Epidermal melanocyte (primary cell): ENCODE results near the gene NPIPA1.
"Not testable (repeated sequence)": the region's sequence is repeated elsewhere in the genome, so short reads cannot be mapped to it uniquely, and the experiment has no call there.

Experiments
- DNase-seq: peaks from one replicate; pipeline ENCODE4 v3.0.0; 2011; ENCODE audit warnings: low spot score; ENCODE audit not compliant: insufficient read length

Gene NPIPA1

DNA sequence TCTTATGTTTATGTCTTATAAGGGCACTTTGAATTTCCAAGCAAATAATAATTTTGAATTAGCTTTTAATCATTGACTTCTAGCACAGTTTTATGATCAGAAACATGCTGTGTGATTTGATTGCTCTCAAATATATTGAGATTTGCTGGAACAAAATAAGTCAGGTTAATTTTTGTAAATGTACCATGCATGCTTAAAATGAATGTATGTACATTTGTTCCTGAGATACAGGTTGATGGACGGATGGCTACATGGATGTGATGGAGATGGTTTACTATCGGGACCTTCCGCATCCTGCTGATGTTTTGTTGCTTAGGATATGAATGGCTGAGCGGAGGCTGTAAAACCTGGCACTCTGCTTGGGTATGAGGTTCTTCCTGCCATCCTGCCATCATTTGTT lies at the start of gene NPIPA1:
Gene NPIPA1, plus strand, starts transcription at position 301 of the 400 bp plus-strand sequence. Its CDS starts 0 bp downstream, at position 301.
- DNase-seq, result not testable (repeated sequence)

DNA sequence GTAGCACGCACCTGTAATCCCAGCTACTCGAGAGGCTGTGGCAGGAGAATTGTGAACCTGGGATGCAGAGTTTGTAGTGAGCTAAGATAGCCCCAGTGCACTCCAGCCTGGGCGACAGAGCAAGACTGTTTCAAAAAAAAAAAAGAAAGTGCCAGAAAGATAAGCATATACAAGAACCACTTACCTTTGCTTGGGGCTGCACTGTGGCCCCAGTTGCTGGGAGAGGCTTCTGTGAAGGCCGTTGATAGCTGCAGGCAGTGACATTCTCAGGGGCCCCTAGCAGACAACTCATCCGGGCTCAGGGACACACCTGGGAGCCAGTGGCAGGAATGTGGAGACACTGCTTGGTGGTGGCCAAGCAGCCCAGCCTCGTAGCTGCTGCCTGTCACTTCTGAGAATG lies 45.1 kb upstream of the NPIPA1 start:
- not testable (repeated sequence) for DNase-seq

DNA sequence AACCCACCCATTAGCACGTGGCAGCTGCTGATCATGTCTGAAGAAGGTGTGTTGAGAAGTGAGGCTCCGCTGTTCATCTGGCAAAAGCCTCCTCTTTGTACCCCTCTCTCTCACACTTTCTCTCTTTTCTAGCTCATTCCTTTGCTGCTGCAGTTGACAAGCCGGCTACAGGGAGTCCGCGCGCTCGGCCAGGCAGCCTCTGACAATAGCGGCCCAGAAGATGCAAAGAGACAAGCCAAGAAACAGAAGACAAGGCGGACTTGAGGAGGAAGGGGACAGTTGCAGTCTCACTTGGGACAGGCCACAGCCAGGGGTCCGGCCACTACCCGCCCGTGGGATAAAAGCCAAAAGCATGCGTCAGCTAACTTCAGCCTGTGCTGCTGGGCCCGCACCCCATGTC lies 41.9 kb upstream of the NPIPA1 start:
- DNase-seq, result not testable (repeated sequence)

DNA sequence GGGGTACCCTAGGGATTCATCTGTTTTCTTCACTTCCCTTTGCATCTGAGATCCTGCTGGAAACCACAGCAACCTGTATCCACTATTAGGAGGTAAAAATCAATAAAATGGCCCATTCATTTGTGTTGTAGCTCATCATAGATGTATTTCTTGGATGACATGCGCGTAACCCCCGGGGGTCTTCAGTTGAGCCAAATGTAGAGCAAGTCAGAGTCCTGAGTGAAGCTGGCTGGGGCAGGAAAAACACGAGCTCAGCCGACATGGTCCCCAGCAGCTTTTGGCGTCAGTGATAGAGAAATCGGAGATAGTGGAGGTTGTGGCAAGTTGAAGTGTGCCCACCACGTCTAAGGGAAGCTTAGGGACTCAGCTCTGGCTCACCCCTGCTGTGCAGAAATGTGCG lies 41.2 kb upstream of the NPIPA1 start:
- DNase-seq, result not testable (repeated sequence)

DNA sequence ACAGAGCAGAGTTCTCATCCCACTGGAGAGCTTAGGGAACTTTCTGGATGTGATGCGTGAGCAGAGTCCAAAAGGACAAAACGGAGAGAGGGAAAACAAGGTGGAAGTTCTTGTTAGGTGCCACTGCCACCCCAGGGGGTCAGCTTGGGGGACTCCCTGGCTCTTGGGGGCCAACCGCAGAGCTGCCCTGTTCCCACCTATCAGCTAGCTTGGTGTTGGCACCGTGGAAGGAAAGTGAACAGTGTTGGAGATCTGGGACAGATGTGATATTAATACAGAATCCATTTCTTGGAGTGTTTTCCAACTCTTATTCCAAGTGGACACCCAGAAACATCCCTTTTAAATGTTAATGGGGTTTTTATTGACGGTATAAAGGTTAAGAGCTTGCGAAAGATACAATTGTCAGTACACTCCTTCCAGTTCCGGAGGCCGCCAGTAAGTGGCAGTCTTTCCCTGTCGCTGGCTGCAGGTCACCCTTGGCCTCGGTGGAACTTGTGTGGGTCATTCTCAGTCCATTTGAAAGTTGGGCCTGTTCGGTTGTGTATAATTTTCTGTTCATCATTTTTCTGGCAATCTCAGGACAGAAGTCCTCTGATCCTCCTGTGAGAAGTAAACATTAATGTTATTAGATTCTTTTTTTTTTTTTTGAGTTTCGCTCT lies 40.1 kb upstream of the NPIPA1 start:
- not testable (repeated sequence) for DNase-seq

DNA sequence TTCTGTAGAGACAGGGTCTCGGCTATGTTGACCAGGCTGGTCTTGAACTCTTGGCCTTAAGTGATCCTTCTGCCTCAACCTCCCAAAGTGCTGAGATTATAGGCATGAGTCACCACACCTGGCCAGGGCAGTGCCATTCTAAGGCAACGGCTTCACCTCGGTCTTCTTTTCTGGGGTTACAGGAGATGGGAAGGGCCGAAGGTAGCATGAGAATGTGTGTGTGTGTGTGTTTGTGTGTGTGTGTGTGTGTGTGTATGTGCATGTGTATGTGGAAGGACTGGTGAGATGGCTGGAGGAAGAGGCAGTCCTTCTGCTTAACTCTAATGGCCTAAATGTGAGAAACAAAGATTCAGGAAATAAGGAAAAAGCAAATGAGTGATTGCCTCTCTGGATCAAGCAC lies 39.1 kb upstream of the NPIPA1 start:
- not testable (repeated sequence) for DNase-seq

DNA sequence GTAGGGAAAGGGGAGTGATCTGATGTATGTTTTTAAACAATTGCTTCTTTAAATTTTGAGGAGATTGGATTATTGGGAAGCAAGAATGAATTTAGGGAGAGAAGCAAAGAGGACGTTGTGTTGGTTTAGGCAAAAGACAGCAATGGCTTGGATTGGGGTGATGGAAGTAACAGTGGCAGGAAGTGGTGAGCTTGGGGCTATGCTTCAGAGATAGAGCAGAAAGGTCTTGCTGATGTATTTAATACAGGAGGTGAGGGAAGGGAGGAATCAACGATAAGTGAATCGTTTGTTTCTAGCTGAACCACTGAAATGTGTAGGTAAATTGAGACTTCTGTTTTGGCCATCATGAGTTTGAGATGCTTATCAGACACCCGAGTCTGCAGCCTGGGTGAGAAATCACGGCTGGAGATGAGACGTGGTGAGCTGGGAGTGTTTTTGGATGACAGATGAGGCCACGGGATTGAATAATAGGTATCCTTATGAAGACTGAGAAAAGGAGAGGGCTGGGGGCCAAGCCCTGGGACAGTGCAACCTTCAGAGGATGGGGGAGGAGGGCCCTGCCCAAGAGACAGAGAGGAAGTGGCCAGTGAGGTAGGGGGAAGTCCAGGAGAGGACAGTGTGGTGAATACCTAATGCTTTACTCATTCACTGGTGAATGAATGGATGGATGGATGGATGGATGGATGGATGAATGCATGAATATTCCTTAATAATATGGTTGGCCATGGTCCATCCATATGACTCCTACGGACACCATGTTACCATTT lies 33.9 kb upstream of the NPIPA1 start:
- DNase-seq, result not testable (repeated sequence)

DNA sequence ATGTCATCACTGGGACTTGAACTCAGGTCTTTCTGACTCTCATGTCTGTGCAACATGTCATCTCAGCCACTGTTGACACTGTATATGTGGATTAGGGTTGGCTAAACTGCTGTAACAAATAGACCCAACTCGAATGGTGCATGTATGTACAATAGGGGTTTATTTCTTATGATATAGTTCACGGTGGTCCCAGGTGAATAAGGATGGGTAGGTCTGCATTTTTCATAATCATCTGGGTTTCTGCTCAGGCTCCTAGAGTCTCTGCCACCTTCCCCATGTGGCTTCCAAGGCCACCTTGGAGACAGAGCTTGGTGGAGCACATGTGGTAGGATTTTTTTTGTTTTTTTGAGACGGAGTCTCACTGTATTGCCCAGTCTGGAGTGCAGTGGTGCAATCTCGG lies 27.5 kb upstream of the NPIPA1 start:
- DNase-seq, result not testable (repeated sequence)

DNA sequence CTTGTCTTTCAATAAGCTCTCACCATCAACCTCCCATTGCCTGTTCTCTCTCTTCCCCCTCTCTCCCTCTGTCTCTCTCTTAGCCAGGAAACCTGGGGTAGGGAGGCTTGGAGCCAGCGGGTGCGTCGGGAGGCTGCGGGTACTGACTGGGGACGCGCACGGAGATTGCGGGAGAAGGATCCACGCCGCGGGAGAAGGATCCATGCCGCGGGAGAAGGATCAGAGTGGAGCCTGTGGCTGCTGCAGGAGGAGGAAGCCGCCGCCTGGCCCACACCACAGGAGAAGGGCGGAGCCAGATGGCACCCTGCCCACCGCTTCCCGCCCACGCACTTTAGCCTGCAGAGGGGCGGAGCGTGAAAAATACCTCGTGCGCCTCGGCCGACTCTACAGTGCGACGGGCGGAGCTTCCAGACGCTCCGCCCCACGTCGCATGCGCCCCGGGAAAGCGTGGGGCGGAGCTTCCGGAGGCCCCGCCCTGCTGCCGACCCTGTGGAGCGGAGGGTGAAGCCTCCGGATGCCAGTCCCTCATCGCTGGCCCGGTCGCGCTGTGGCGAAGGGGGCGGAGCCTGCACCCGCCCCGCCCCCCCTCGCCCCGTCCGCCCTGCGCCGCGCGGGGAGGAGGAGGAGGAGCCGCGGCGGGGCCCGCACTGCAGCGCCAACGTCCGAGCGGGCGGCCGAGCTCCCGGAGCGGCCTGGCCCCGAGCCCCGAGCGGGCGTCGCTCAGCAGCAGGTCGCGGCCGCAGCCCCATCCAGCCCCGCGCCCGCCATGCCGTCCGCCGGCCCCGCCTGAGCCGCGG lies 26.2 kb upstream of the NPIPA1 start:
- DNase-seq, result not testable (repeated sequence)

DNA sequence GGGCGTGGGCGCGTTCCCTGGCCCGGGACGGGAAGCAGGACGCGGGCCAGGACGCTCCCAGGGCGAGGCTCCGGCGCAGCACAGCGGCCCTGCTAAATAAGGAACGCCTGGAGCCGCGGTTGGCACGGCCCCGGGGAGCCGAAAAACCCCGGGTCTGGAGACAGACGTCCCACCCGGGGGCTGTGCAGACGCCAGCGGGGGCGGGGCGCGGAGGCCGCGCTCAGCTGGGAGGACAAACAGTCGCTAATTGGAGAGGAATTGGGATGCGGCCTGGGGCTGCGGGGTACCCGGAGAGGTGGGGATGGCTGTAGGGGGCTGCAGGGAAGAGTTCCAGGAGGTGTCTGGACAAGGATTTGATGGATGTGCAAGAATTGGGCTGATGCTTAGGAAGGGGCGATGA lies 25.3 kb upstream of the NPIPA1 start:
- DNase-seq, result not testable (repeated sequence)

DNA sequence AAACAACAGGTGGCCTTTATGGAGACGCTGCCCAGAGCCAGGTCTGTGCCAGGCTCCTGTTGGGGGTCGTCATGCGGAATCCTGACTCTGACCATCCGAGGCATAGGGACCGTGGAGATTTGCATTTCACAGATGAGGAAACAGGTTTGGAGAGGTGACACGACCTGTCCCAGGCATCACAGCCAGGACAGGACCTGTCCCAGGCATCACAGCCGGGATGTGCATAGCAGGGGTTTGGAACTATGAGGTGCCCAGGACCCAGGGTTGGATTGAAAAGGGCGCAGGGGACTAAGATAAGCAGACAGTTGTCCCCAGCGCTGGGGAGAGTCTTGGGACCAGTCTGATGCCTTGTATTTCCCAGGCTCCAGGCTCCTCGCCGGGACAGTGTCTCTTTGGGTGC lies 24.7 kb upstream of the NPIPA1 start:
- DNase-seq, result not testable (repeated sequence)

DNA sequence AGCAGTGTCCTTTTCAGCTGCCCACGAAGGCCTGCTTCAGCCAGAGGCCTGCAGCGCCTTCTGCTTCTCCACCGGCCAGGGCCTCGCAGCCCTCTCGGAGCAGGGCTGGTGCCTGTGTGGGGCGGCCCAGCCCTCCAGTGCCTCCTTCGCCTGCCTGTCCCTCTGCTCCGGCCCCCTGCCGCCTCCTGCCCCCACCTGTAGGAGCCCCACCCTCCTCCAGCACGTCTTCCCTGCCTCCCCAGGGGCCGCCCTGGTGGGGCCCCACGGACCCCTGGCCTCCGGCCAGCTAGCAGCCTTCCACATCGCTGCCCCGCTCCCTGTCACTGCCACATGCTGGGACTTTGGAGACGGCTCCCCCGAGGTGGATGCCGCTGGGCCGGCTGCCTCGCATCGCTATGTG lies 18.7 kb upstream of the NPIPA1 start:
- DNase-seq, result not testable (repeated sequence)

DNA sequence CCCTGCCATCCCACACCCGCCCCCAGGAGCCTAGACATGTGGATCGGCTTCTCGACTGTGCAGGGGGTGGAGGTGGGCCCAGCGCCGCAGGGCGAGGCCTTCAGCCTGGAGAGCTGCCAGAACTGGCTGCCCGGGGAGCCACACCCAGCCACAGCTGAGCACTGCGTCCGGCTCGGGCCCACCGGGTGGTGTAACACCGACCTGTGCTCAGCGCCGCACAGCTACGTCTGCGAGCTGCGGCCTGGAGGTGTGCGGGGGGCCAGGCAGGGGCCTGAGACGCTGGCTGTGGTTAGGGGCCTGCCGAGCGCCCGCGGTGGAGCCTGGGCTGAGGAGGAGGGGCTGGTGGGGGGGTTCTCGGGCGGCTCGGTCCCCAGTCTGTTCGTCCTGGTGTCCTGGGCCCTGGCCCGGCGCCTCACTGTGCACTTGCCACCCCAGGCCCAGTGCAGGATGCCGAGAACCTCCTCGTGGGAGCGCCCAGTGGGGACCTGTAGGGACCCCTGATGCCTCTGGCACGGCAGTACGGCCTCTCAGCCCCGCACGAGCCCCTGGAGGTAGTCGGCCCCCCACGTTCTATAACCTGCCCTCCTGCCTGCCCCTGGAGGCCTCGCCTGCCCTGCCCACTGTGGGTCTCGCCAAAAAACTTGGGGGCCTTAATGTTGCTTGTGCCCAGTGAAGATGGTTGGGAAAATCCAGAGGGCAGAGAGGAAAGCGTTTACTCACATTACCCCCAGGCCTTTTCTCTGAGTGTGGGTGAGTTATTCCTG lies 17.2 kb upstream of the NPIPA1 start:
- not testable (repeated sequence) for DNase-seq

DNA sequence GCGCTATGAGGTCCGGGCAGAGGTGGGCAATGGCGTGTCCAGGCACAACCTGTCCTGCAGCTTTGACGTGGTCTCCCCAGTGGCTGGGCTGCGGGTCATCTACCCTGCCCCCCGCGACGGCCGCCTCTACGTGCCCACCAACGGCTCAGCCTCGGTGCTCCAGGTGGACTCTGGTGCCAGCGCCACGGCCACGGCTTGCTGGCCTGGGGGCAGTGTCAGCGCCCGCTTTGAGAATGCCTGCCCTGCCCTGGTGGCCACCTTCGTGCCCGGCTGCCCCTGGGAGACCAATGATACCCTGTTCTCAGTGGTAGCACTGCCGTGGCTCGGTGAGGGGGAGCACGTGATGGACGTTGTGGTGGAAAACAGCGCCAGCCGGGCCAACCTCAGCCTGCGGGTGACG lies 15.0 kb upstream of the NPIPA1 start:
- DNase-seq, result not testable (repeated sequence)

DNA sequence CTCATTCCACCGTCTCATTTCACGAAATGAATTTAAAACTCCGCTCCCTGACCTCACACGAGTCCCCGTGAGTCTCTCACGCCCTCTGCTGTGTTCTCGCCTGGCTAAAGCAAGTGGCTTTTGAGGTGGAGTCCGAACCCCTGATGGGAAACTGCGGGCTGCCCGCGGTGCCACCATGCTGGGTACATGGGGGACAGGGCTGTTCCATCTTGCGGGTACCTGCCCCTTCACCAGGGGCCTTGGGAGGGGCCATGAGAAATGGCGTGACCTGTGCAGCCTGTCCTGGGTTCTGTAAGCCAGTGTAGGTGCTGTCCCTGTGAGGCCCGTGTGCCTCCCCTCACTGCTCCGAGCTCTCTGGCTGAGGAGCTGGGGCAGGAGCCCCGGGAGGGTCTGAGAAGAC lies 14.3 kb upstream of the NPIPA1 start:
- DNase-seq, result not testable (repeated sequence)

DNA sequence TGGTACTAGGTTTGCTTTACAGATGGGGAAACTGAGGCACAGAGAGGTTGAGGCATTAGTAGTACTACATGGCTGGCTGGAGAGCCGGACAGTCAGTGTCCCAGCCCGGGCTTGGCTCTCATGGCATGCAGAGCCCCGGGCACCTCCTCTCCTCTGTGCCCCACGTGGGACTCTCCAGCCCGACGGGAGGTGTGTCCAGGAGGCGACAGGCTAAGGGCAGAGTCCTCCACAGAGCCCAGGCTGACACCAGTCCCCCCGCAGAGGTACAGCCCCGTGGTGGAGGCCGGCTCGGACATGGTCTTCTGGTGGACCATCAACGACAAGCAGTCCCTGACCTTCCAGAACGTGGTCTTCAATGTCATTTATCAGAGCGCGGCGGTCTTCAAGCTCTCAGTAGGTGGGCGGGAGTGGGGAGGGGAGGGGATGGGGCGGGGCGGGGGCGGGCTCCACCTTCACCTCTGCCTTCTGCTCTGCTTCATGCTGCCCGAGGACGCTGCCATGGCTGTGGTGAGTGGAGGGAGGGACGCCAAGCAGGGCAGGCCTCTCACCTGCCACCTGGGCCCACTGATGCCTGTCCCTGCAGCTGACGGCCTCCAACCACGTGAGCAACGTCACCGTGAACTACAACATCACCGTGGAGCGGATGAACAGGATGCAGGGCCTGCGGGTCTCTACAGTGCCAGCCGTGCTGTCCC lies 13.7 kb upstream of the NPIPA1 start:
- not testable (repeated sequence) for DNase-seq

DNA sequence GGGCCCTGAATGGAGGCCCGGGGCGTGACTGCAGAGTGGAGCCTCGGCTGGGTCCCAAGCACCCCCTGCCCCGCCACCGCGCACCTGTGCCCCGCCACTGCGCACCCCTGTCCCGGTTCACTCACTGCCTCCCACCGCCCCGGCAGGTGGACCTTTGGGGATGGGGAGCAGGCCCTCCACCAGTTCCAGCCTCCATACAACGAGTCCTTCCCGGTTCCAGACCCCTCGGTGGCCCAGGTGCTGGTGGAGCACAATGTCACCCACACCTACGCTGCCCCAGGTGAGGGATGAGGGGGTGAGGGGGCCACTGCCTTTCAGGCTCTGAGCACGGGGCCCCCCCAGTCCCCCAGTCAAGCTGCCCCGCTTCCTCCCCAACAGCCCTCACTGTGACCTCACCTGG lies 12.9 kb upstream of the NPIPA1 start:
- DNase-seq, result not testable (repeated sequence)

DNA sequence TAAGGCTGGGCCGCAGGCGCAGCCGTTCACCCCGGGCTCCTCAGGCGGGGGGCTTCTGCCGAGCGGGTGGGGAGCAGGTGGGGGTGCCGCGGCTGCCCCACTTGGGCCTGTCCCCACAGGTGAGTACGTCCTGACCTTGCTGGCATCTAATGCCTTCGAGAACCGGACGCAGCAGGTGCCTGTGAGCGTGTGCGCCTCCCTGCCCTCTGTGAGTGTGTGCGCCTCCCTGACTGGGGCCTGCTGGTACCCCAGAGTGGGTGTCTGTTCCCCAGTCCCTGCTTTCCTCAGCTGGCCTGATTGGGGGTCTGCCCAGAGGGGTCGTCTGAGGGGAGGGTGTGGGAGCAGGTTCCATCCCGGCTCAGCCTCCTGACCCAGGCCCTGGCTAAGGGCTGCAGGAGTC lies 12.3 kb upstream of the NPIPA1 start:
- DNase-seq, result not testable (repeated sequence)

DNA sequence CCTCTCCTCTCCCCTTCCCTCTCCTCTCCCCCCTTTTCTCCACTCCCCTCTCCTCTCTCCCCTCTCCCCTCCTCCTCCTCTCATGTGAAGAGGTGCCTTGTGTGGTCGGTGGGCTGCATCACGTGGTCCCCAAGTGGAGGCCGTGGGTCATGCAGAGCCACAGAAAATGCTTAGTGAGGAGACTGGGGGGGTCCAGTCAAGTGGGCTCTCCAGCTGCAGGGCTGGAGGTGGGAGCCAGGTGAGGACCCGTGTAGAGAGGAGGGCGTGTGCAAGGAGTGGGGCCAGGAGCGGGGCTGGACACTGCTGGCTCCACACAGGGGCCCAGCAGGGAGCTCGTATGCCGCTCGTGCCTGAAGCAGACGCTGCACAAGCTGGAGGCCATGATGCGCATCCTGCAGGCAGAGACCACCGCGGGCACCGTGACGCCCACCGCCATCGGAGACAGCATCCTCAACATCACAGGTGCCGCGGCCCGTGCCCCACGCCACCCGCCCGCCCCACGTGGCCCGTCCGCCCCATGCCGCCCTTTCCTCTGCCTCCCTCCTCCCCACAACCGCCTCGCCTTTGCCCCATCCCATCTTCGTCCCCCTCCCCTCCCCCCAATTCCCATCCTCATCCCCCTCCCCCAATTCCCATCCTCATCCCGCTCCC lies 9.1 kb upstream of the NPIPA1 start:
- DNase-seq, result peak; percentile 17

DNA sequence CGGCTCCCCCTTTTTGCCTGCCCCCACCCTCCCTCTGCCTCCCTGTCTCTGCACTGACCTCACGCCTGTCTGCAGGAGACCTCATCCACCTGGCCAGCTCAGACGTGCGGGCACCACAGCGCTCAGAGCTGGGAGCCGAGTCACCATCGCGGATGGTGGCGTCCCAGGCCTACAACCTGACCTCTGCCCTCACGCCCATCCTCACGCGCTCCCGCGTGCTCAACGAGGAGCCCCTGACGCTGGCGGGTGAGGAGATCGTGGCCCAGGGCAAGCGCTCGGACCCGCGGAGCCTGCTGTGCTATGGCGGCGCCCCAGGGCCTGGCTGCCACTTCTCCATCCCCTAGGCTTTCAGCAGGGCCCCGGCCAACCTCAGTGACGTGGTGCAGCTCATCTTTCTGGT lies 8.1 kb upstream of the NPIPA1 start:
- DNase-seq, result not testable (repeated sequence)
